Measurements from ENCODE around the gene DIP2C.
"Not testable (repeated sequence)": the region's sequence is repeated elsewhere in the genome, so short reads cannot be mapped to it uniquely, and the experiment has no call there.

Gene DIP2C

DNA sequence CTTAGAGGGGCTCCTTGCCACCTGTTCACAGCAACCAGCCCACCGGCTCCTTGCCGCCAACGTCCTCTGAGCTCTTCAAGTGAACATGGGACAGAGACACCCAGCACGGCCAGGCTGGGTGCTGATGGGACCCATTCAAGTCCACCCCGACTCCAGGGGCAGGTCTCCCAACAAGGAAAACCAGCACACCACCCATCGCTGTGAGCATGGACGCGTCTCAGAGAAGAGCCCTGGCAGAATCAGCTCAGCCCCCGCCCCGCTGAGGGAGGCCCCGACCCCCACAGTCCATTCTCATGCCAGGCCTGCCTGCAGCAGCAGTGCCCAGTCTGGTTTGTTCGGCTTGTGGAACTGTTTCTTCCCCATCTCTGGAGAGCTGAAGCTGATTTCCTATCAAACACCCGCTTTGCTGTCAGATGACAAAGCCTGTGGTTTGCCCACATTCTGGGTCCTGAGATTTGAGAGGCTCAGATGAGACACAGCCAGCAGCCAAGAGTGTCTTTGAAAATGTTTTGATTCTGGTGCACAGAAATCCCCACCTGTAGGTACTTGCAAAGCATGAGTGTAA is 337.6 kb downstream of the DIP2C start:
- peak; percentile 19 for DNase-seq (ENCODE audit: low spot score)

DNA sequence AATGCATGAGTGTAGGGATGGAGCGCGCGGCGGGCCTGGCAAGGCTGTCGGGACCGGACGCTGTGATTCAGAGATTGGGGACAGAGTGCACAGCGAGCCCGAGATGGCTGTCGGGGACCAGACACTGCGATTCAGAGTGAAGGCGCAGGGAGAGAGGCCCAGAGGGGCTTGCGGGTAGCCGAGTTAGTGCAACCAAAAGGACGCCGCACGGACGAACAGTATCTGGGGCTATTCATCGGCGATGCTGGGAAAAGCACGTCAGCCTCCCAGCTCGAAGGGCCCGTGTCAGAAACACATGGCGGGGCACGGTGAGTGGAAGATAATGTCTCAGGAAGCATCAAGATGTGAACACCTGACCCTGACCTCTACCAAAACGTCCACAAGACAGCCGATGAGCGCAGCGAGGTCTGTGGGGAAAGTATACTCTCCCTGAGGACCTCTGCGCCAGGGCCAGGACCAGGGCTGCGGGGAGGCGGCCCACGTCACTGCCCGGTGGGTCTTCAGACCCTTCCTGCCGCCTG is 338.4 kb downstream of the DIP2C start:
- DNase-seq (ENCODE audit: low spot score), result no peak

DNA sequence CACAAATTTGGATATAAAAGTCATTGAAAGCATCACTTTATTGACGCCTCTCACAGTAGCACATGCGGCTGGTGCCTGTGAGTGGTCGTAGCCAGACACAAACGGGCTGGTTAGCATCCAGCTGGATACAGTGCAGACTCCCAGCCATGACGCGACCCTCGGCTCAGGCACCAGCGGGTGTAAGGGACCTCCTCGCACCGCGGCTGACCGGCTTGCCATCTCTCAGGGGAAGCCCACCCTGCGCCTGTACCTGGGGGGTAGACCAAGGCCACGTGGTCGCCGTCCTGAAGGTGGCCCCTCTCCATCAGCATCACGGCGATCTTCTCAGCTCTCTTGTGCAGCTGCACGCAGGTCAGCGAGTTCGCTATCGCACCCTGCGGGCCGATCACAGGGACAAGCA is 340.4 kb downstream of the DIP2C start:
- DNase-seq (ENCODE audit: low spot score), result no peak

DNA sequence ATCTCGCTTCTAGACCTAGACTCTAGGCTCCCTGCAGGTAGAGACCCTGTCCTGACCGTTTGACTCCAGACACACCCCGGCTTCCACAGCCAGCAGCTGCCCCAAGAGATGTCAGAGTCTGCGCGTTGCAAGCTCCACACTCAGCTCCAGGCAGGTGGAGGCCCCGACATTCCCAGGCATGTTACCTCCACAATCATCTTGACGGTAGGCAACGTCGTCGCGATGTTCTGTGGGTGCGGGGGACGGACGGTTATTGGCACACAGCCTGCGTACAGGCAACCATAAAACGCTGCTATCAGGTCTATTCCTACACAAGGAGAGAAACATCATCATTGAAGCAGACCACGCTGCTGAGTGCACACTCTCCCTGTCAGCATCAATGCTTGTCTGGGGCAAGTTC is 341.0 kb downstream of the DIP2C start:
- DNase-seq (ENCODE audit: low spot score), result no peak

DNA sequence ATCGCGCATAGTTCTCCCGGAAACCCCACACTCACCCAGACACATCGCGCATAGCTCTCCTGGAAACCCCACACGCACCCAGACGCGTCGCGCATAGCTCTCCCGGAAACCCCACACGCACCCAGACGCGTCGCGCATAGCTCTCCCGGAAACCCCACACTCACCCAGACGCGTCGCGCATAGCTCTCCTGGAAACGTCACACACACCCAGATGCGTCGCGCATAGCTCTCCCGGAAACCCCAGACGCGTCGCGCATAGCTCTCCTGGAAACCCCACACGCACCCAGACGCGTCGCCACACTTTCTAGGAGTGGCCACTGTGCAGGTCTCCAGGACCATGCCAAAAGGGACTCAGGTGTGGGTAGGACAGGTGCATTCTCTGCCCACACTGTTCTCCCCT is 341.7 kb downstream of the DIP2C start:
- DNase-seq (ENCODE audit: low spot score), result not testable (repeated sequence)

DNA sequence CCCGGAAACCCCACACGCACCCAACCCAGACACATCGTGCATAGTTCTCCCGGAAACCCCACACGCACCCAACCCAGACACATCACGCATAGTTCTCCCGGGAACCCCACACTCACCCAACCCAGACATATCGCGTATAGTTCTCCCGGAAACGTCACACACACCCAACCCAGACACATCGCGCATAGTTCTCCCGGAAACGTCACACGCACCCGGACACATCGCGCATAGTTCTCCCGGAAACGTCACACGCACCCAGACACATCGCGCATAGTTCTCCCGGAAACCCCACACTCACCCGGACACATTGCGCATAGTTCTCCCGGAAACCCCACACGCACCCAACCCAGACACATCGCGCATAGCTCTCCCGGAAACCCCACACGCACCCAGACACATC is 342.3 kb downstream of the DIP2C start:
- DNase-seq (ENCODE audit: low spot score), result not testable (repeated sequence)

DNA sequence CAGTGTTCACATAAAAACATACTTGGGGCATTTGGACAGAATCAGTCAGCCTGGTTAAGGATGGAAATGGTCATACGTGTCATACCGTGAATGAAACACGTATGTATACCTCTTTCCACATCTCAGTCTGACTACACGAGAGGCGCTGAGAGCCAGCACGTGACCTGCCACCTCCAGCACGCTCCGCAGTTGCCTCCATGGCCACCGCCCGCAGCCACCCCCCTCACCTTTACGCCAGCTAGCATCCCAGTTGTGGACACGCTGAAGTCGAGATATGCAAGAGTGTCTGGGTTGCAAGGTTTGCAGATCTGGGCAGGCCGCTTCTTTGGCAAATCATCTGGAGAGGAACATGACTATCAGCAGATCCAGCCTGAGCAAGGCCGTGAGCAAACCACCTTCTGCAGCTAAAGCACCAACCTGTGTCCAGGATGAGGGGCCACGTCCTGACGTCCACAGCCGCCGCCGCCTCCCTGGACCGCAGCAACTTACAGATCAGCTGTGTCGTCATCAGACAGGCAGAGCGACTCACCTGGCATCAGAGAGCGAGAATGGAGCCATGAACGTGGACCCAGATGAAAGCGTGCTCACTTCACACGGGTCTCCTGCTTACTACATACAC is 344.8 kb downstream of the DIP2C start:
- no peak for DNase-seq (ENCODE audit: low spot score)

DNA sequence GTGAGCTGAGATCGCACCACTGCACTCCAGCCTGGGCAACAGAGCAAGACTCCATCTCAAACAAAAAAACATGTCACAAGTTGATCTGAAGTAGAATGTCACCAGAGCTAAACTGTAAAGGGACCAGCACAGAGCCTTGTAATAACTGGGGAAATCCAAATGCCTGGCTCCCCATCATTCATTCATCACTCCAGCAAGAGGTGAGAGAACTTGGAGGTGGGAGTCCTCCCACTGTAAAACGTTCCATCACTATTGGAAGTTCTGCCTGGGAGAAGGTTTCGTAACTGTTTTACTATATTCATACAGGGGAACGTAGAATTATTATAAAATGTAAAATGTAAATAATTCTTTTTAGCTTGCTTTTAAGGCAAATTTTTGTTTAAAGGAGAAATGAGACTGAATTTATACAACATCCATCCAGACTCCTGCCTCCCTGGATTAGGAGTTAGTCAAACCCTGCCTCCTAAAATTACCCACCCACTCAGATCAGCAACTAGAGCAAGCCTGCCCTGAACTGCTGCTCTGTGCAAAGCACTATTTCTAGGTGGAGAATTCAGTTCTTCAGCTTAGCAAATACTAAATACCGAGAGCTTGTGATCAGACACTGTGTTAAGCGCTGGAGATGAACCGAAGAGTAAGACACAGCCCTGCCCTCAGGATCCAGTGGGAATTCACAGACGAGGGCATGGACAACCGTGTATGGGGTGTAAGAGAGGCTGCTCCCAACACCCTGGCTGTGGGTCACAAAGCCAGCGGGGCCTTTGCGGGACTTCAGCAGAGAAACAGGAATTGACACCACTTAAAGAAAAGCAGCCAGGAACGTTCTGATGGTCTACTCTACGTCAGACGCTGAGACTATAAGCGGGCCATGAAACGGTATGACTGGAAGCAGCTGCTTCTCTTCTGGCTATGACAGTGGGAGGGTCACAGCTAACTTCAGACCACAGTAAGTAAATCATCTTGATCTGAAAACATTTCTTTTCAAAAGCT is 345.9 kb downstream of the DIP2C start:
- DNase-seq (ENCODE audit: low spot score), result no peak

DNA sequence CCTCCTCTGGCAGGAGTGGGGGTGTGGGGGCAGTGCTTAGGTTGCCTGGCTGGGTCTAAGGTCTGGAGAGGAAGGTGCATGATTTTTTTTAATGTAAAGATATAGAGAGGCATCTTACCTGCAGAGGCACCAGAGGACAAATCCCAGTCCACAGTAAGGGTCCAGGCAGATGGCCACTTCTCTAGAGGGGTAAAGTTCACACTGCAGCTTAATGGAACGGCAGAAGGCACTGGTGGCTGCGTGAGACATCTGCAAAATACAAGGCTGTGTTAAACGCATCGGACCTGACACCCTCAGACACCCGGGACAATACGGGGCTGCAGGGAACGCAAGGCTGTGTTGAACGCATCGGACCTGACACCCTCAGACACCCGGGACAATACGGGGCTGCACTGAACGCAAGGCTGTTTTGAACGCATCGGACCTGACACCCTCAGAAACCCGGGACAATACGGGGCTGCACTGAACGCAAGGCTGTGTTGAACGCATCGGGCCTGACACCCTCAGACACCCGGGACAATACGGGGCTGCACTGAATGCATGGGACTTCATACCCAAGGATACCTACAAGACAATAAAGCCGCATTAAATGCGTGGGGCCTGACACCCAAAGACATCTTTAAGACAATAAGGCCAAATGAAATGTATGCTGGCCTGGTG is 348.3 kb downstream of the DIP2C start:
- DNase-seq (ENCODE audit: low spot score), result no peak

DNA sequence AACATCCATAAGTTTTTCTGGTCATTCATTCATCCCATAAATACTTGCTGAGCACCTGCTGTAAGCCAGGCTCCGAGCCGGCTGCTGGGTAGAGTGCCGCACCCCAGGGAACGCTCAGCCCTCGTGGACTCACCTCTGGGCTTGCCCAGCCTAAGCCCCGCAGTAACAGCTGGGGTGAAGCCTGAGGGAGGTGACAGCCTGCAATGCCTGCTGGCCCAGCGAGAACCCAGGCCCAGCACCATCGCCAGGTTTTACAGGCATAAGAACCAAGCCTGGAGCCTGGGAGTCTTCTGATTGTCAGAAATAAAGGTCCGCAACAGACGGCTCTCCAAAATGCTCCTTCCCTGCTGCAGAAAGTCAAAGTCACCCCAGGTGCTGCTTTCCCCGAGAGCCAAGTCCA is 348.8 kb downstream of the DIP2C start:
- no peak for DNase-seq (ENCODE audit: low spot score)

DNA sequence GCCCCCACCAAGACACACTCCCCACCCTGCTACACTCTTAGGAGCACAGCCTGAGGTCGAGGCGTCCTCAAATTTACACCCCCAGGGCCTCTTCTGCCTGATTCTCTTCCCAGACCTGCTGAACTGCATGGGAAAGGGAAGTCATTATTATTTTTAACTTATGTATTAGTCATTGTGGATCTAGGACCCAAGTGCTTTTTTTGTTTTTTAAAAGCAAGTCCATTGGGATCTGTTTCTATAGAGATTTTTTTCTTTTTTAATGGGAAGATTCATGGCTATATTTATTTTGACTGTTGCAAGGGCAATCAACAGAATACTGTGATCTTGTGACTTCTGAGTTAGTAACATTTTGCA is 350.5 kb downstream of the DIP2C start:
- DNase-seq (ENCODE audit: low spot score), result no peak

DNA sequence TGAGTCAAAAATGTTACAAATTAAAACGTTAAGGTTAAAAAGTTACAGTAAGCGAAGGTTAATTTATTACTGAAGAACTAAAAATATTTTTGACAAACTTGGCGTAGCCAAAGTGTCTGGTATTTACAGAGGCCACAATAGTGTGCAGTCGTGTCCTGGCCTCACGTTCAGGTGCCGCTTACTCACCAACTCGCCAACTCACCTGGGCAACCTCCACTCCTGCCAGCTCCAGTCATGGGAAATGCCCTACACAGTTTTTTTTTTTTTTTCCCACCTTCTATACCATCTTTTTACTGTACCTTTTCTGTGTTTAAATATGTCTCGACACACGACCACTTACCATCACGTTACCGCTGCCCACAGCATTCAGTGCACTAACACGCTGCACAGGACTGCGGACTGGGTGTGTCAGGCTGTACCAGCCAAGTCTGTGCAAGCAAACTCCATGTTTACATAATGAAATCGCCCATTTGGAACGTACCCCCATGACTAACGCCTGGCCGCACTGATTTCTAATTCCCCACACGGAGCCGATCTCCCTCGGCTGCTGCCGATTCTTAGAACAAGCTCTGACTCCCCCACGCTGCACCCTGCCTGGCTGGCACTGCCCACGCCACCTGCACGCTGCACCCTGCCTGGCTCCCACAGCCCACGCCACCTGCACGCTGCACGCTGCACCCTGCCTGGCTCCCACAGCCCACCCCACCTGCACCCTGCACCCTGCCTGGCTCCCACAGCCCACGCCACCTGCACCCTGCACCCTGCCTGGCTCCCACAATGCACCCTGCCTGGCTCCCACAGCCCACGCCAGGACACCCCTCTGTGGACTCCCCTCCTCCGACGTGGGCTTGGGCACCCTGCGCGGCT is 351.1 kb downstream of the DIP2C start:
- no peak for DNase-seq (ENCODE audit: low spot score)

DNA sequence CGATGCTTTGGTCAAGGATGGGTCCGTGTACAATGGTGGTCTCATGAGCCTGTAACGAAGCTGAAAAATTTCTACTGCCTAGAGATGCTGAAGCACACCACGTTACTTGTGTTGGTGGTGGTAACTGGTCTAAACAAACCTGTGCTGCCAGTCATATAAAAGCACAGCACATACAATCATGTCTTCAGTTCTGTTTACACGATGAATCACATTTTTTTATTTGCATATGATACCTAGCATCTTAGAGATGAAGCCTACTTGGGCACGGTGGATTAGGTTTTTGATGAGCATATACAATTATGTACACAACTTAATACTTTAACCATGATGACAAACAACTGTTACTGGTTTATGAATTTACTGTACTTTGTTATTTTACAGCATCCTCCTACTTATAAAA is 353.2 kb downstream of the DIP2C start:
- DNase-seq (ENCODE audit: low spot score), result no peak

DNA sequence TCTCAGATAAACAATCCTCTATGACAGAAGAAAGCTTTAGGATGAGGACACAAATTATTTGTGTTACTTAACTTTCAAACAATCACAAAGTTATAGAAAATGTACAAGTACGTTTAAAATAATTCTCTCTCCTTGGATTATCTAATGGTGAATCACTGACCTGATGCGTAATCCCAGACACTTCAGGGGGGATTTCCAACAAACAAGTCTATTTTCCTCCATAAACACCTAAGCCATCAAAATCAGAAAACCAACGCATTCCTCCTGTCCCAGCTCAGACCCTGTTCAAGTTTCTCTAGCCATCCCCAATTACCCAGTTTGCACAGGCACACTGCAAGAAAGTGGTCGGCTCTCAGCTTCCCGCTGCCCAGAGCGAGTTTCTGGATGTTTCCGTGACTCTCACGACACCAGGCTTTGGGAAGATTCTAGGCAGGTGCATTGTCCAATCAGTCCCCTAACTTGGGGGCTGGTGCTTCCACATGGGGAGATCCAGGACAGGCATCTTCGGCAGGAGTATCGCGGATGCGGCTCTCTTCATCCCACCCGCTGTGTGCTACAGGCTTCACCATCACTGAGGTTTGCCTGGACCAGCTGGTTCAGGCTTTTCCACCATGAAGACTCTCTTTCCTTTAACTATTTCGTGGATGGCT is 354.2 kb downstream of the DIP2C start:
- DNase-seq (ENCODE audit: low spot score), result no peak

DNA sequence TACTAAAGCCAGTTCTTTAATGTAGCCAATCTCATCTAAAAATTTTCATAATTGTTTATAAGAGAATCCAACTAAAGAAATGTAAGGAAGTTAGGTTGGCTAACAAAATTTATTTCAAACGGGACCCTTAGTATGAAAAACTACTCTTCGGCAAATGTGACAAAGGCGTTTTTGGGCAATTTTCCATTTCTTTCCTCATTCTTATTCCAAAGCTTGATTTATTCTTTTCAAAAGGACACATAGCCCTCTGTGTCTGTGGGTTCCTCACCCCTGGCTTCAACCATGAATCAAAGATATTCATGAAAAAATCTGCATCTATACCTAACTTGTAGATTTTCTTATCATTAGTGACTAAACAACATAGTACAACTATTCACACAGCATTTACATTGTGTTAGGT is 358.3 kb downstream of the DIP2C start:
- DNase-seq (ENCODE audit: low spot score), result no peak

DNA sequence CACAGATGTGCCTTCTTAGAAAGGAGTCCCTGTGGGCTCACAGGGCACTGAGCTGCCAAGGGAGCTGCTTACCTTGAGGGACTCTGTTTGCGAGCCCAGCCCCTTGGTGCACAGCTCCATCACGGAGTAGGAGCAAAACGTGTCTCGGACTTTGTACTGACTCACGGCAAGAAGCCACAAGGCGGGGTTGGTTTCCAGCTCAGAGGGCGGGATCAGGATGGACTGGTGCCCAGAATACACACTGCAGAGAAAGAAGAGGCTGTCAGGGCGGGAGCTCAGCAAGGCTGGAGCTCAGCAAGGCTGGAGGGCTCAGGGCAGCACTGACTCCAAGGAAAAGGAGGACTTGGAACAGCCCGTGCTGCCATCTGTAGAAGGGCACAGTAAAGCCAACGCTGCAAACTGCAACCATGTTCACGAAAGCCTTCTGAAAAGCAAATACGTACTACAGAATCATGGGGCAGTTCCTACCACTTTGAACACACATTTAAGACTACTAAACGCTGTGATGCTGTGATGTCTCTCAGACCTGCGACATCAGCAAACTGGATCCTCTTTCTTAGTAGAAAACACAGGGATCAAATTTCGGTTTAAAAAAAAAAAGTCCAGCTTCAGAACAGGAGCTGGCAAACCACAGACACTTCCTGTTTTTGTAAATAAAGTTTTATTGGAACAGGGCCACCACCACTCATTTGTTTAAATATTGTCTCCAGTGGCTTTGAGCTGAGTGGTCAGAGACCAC is 359.9 kb downstream of the DIP2C start:
- peak; percentile 38 for DNase-seq (ENCODE audit: low spot score)

DNA sequence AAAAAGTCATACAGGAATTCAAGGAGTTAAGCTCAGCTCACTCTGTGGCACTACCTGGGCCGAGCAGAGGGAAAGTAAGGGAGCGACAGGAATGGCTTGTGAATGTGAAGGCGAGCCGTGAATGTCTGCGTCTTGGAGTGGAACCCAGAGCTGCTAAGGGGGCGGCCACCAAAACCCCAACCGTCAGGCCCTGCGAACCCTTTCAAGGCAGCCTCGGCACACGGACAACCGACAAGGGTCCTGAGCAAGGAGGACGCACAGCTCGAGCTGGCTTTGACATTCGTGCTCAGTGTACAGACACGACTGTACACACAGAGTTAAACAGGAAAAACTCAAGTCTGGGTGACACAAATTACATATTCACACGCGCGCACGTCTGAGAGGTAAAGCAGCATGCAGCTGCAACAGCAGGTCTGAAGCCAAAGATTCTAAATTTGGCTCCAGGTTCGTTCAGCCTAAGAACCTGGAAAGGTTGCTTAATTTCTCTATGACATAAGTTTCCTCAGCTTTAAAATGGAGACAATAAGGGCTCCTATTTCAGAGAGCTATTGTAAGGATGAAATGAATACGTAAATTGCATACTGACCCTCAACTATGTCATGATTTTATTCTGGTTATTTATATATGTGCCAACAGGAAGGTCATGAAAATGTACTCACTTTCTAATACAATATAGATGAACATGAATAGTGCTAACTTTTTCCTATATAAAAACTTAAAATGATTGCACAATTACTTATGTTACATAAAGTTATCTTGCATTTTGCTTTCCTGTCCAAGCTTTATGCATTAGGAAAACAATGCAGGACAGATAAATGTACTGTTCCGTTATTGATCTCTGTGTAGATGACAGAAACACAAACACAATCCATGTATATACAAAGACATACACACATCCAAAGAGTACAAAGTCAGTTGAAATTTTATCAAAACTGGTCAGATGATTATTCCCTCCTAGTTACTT is 361.3 kb downstream of the DIP2C start:
- DNase-seq (ENCODE audit: low spot score), result no peak

DNA sequence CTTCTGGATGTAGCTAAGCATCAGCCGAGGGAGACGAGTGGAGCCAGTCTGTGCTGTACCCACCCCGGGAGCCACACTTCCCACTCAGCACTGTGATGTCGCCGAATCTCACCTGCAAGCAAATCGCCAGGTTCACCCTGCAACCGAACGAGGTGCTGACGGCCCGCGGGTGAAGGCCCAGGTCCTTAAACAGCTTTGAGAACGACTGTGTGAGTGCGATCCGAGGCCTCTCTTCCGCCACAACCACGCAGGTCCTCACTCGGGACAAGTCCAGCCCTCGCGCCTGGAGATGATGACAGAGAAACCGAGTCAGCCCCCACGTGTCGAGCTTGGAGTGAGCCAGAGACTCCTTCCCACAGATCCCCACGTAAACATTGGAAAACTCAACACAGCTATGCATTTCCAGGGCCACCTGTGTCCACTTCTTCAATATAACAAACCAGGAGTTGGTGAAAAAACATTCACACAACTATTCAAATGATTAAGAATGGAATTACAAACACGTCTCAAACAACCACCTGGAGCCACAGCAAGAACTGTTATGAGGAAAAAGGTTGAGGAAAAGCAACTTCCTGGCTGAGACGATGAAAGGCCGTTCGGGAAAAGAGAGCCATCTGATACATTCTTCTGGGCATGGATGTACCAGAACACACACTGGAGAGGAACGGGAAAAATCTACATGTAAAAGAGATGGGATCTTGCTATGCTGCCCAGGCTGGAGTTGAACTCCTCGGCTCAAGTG is 362.4 kb downstream of the DIP2C start:
- no peak for DNase-seq (ENCODE audit: low spot score)
